ENCODE results near the gene LCK.

- TF ChIP-seq CTCF (IDR thresholded peaks at IDR 0.05; ENCODE audit: poor library complexity), result no peak
- TF ChIP-seq EZH2 (IDR thresholded peaks at IDR 0.05; ENCODE audit: borderline replicate concordance), result no peak
- TF ChIP-seq EZH2phosphoT487 (IDR thresholded peaks at IDR 0.05; ENCODE audit: low read depth, severe bottlenecking, unreplicated experiment), result no peak
Observed at GRCh38 chr1:32232558-32233304, 18.3 kb upstream of the LCK start.
